BLaER1 (cell line): ENCODE data around the gene UBA3.

ENCODE experiments used
- H3K27ac ChIP-seq: shearing (Covaris generic); formaldehyde crosslinking; 2 replicates; pipeline ENCODE4 v1.8.1; 2022
- H3K27me3 ChIP-seq: shearing (Covaris generic); formaldehyde crosslinking; 2 replicates; pipeline ENCODE4 v1.8.1; 2022
- H3K36me3 ChIP-seq: shearing (Covaris generic); formaldehyde crosslinking; 2 replicates; pipeline ENCODE4 v1.8.1; 2022
- H3K4me1 ChIP-seq: shearing (Covaris generic); formaldehyde crosslinking; 2 replicates; pipeline ENCODE4 v1.8.1; 2022
- H3K4me2 ChIP-seq: shearing (Covaris generic); formaldehyde crosslinking; 2 replicates; pipeline ENCODE4 v1.8.1; 2022
- H3K4me3 ChIP-seq: shearing (Covaris generic); formaldehyde crosslinking; 2 replicates; pipeline ENCODE4 v1.8.1; 2022
- H3K9ac ChIP-seq: shearing (Covaris generic); formaldehyde crosslinking; 2 replicates; pipeline ENCODE4 v1.8.1; 2022
- H3K9me3 ChIP-seq: shearing (Covaris generic); formaldehyde crosslinking; 2 replicates; pipeline ENCODE4 v1.8.1; 2022
- H4K20me1 ChIP-seq: shearing (Covaris generic); formaldehyde crosslinking; 2 replicates; pipeline ENCODE4 v1.8.1; 2022
- Cebpa-rat ChIP-seq: shearing (Covaris generic); IDR thresholded peaks from 2 replicates; pipeline ENCODE4 v1.8.1; 2022

UBA3 gene

GRCh38 chr3:69016102-69016501, 64.1 kb downstream of the UBA3 start:
- no peak overlapping the region for H3K27ac ChIP-seq
- no peak overlapping the region for H3K4me3 ChIP-seq
- no peaks in the 10 kb centered on the region for H3K9me3 ChIP-seq
- no peaks in the 10 kb centered on the region for H4K20me1 ChIP-seq
- H3K4me1 ChIP-seq: peaks cover 26% of the 10 kb centered on the region
- peaks cover 14% of the 10 kb centered on the region for H3K36me3 ChIP-seq
- H3K9ac ChIP-seq: no peak overlapping the region
- H3K4me2 ChIP-seq: no peak overlapping the region
- no peak for TF ChIP-seq Cebpa-rat
- H3K27me3 ChIP-seq: no peaks in the 10 kb centered on the region

GRCh38 chr3:69014022-69014580, 66.1 kb downstream of the UBA3 start:
- Histone ChIP-seq H4K20me1 (no peaks in the 10 kb centered on the region), H3K9me3 (no peaks in the 10 kb centered on the region), H3K9ac (peak overlapping the region; percentile 88), H3K4me2 (peak overlapping the region; percentile 91), H3K4me3 (peak overlapping the region; percentile 82), H3K36me3 (peaks cover 20% of the 10 kb centered on the region), H3K27me3 (no peaks in the 10 kb centered on the region), H3K4me1 (peaks cover 26% of the 10 kb centered on the region), H3K27ac (peak overlapping the region; percentile 88)
- TF ChIP-seq Cebpa-rat: no peak

- Histone ChIP-seq H3K4me3 (peak within 1 kb of the TSS; percentile 82), H3K27me3 (no peaks in the 10 kb centered on the region), H3K9ac (peak within 1 kb of the TSS; percentile 88), H3K36me3 (peaks cover 27% of the 10 kb centered on the region), H4K20me1 (no peaks in the 10 kb centered on the region), H3K9me3 (no peaks in the 10 kb centered on the region), H3K4me2 (peak within 1 kb of the TSS; percentile 91), H3K4me1 (peaks cover 26% of the 10 kb centered on the region), H3K27ac (peak within 1 kb of the TSS; percentile 88)
- TF ChIP-seq Cebpa-rat: no peak
Measured at GRCh38 chr3:69013253-69014021, 66.7 kb downstream of the UBA3 start, which contains the start of gene EOGT. TSS of gene EOGT (minus strand) at chr3:69013684. CDS start at chr3:69009846, 3,838 bp downstream.

- no peaks in the 10 kb centered on the region for H4K20me1 ChIP-seq
- peak overlapping the region; percentile 88 for H3K27ac ChIP-seq
- peak overlapping the region; percentile 82 for H3K4me3 ChIP-seq
- H3K27me3 ChIP-seq: no peaks in the 10 kb centered on the region
- H3K4me1 ChIP-seq: peaks cover 26% of the 10 kb centered on the region
- no peaks in the 10 kb centered on the region for H3K9me3 ChIP-seq
- H3K36me3 ChIP-seq: peaks cover 29% of the 10 kb centered on the region
- TF ChIP-seq Cebpa-rat: no peak
- H3K9ac ChIP-seq: peak overlapping the region; percentile 88
- peak overlapping the region; percentile 91 for H3K4me2 ChIP-seq
Measured at GRCh38 chr3:69012800-69013252, 67.3 kb downstream of the UBA3 start.

GRCh38 chr3:69012100-69012799, 67.9 kb downstream of the UBA3 start:
- no peak for TF ChIP-seq Cebpa-rat
- Histone ChIP-seq H3K9me3 (no peaks in the 10 kb centered on the region), H3K4me2 (peak overlapping the region; percentile 91), H3K4me3 (peak overlapping the region; percentile 82), H3K4me1 (peaks cover 26% of the 10 kb centered on the region), H3K36me3 (peaks cover 33% of the 10 kb centered on the region), H4K20me1 (no peaks in the 10 kb centered on the region), H3K27me3 (no peaks in the 10 kb centered on the region), H3K27ac (no peak overlapping the region), H3K9ac (peak overlapping the region; percentile 88)

- peaks cover 26% of the 10 kb centered on the region for H3K4me1 ChIP-seq
- no peak for TF ChIP-seq Cebpa-rat
- H3K27me3 ChIP-seq: no peaks in the 10 kb centered on the region
- no peak overlapping the region for H3K4me2 ChIP-seq
- no peaks in the 10 kb centered on the region for H3K9me3 ChIP-seq
- no peak overlapping the region for H3K27ac ChIP-seq
- no peak overlapping the region for H3K9ac ChIP-seq
- no peak overlapping the region for H3K4me3 ChIP-seq
- no peaks in the 10 kb centered on the region for H4K20me1 ChIP-seq
- peaks cover 37% of the 10 kb centered on the region for H3K36me3 ChIP-seq
Measured at GRCh38 chr3:69011096-69011730, 69.0 kb downstream of the UBA3 start.

- no peak for TF ChIP-seq Cebpa-rat
- H3K27ac ChIP-seq: no peak overlapping the region
Measured at GRCh38 chr3:69009559-69010410, 70.4 kb downstream of the UBA3 start.

GRCh38 chr3:69008980-69009379, 71.2 kb downstream of the UBA3 start:
- H3K27me3 ChIP-seq: no peaks in the 10 kb centered on the region
- H3K36me3 ChIP-seq: peaks cover 59% of the 10 kb centered on the region
- peaks cover 11% of the 10 kb centered on the region for H3K4me1 ChIP-seq
- no peak overlapping the region for H3K27ac ChIP-seq
- no peak overlapping the region for H3K4me3 ChIP-seq
- no peaks in the 10 kb centered on the region for H3K9me3 ChIP-seq
- H4K20me1 ChIP-seq: no peaks in the 10 kb centered on the region
- H3K9ac ChIP-seq: no peak overlapping the region
- no peak overlapping the region for H3K4me2 ChIP-seq
- TF ChIP-seq Cebpa-rat: no peak

More at GRCh38 chr3:69009559-69010410, 70.4 kb downstream of the UBA3 start:
- H3K9me3 ChIP-seq: no peaks in the 10 kb centered on the region
- no peaks in the 10 kb centered on the region for H4K20me1 ChIP-seq
- H3K9ac ChIP-seq: no peak overlapping the region
- no peak overlapping the region for H3K4me3 ChIP-seq
- no peak overlapping the region for H3K4me2 ChIP-seq
- no peaks in the 10 kb centered on the region for H3K27me3 ChIP-seq
- H3K4me1 ChIP-seq: peaks cover 19% of the 10 kb centered on the region
- H3K36me3 ChIP-seq: peaks cover 51% of the 10 kb centered on the region
